K562 (cell line): Measurements from ENCODE around the gene TMEM60. TPM values are rescaled to one million over a fixed set of nuclear protein-coding genes. Genes with fewer than 3 reads are reported as not detected.
A peak's percentile ranks its signal among the peaks of the same experiment; 100 is the strongest.

Experiments
- CBX1 ChIP-seq: sonication (generic); IDR thresholded peaks from 2 replicates; pipeline ENCODE4 v1.6.1; 2016; ENCODE audit warnings: antibody characterized with exemption, low read depth, mild to moderate bottlenecking
- CHD1 ChIP-seq: fragments of 200-600 bp; sonication (generic); IDR thresholded peaks from one replicate; pipeline ENCODE4 v1.6.1; 2012; ENCODE audit warnings: mild to moderate bottlenecking, moderate library complexity, low read length, inconsistent platforms
- CTCFL ChIP-seq: IDR thresholded peaks from 2 replicates; pipeline ENCODE4 v1.6.1; 2011; ENCODE audit warnings: borderline replicate concordance, low read depth, mild to moderate bottlenecking, moderate library complexity, low read length; ENCODE audit not compliant: insufficient read depth, poor library complexity, severe bottlenecking
- FOXP1 ChIP-seq: sonication (generic); formaldehyde crosslinking; IDR thresholded peaks from 2 replicates; pipeline ENCODE4 v1.8.0; 2022; ENCODE audit warnings: mild to moderate bottlenecking, missing genetic modification reagents
- IRF1 ChIP-seq: sonication (generic); formaldehyde crosslinking; IDR thresholded peaks from 2 replicates; pipeline ENCODE4 v1.8.0; 2022; ENCODE audit warnings: missing genetic modification reagents, mild to moderate bottlenecking, borderline replicate concordance
- NBN ChIP-seq: fragments of 450-650 bp; IDR thresholded peaks from 2 replicates; pipeline ENCODE4 v1.6.1; 2016; ENCODE audit warnings: low read depth, mild to moderate bottlenecking
- NR2C2 ChIP-seq, 2 experiments: fragments of 200-800 bp in 1 of 2; sonication (Bioruptor generic) in 1 of 2; sonication (generic) in 1 of 2; formaldehyde crosslinking in 1 of 2; IDR thresholded peaks; 2 replicates each; pipeline versions ENCODE4 v1.6.1 to v1.8.0; 2016 to 2022; ENCODE audit warnings: mild to moderate bottlenecking in 1 of 2, missing compliant biosample characterization in 1 of 2, missing genetic modification characterization in 1 of 2, missing genetic modification reagents in 1 of 2
- OTX1 ChIP-seq: fragments of 450-650 bp; formaldehyde crosslinking; IDR thresholded peaks from 2 replicates; pipeline ENCODE4 v1.4.0; 2022; ENCODE audit warnings: mild to moderate bottlenecking
- SMARCC2 ChIP-seq: fragments of 450-650 bp; IDR thresholded peaks from 2 replicates; pipeline ENCODE4 v1.6.1; 2017; ENCODE audit warnings: antibody characterized with exemption, moderate library complexity, mild to moderate bottlenecking, low read depth
- ZNF24 ChIP-seq: fragments of 450-650 bp; IDR thresholded peaks from 2 replicates; pipeline ENCODE4 v1.6.1; 2016
- ZNF280B ChIP-seq: fragments of 250-450 bp; sonication (Bioruptor Pico); IDR thresholded peaks from 2 replicates; pipeline ENCODE4 v1.5.1; 2021; ENCODE audit warnings: mild to moderate bottlenecking
- polyA plus RNA-seq, 8 experiments: library from polyadenylated mRNA; depleted of rRNA in 4 of 8; stranded (reverse) in 5 of 8; unstranded in 3 of 8; fragments of >200 nt; fragmentation: Nextera tagmentation in 2 of 8; fragmentation: Illumina TruSeq in 1 of 8; extraction: Ambion mirVana in 2 of 8; extraction: Trizol in 1 of 8; gene quantifications; 2 replicates each; pipeline versions ENCODE4 v1.2.1 to v1.2.3, GENCODE V29; 2011 to 2014; ENCODE audit warnings: inconsistent platforms in 1 of 8, missing spikeins in 1 of 8
- total RNA-seq, 7 experiments: library from RNA; depleted of rRNA in 6 of 7; stranded (reverse); fragments of >200 nt in 6 of 7; fragmentation: Illumina TruSeq in 2 of 7; extraction: Trizol in 2 of 7; gene quantifications; 2 replicates each; pipeline versions ENCODE4 v1.2.1 to v1.2.3, GENCODE V29; 2011 to 2021; ENCODE audit warnings: low replicate concordance in 1 of 7
- TF ChIP-seq, protein P1 (sequence below): sonication (generic); formaldehyde crosslinking; IDR thresholded peaks from 2 replicates; pipeline ENCODE4 v1.8.0; 2022; ENCODE audit warnings: mild to moderate bottlenecking, missing genetic modification reagents
- TF ChIP-seq, protein P2 (sequence below), 2 experiments: IDR thresholded peaks; 2 replicates each; pipeline ENCODE4 v1.6.1; 2011; ENCODE audit warnings: borderline replicate concordance in 1 of 2, control low read depth in 1 of 2, low read depth in 1 of 2, low read length in 1 of 2, mild to moderate bottlenecking in 1 of 2, mixed read lengths in 1 of 2, moderate library complexity in 1 of 2; ENCODE audit not compliant: insufficient read depth in 1 of 2, insufficient read length in 1 of 2, poor library complexity in 1 of 2, severe bottlenecking in 1 of 2; ENCODE audit errors: extremely low read depth in 1 of 2
- TF ChIP-seq, protein P3 (sequence below): fragments of 450-650 bp; IDR thresholded peaks from 2 replicates; pipeline ENCODE4 v1.6.1; 2016; ENCODE audit warnings: mild to moderate bottlenecking

The TMEM60 gene
- total and polyA plus RNA-seq, 9 of the 15 experiments (the other 6 are each of a cell fraction or from before 2014, with no cell fraction given): 12.5 to 140 (median 38.4) TPM

DNA sequence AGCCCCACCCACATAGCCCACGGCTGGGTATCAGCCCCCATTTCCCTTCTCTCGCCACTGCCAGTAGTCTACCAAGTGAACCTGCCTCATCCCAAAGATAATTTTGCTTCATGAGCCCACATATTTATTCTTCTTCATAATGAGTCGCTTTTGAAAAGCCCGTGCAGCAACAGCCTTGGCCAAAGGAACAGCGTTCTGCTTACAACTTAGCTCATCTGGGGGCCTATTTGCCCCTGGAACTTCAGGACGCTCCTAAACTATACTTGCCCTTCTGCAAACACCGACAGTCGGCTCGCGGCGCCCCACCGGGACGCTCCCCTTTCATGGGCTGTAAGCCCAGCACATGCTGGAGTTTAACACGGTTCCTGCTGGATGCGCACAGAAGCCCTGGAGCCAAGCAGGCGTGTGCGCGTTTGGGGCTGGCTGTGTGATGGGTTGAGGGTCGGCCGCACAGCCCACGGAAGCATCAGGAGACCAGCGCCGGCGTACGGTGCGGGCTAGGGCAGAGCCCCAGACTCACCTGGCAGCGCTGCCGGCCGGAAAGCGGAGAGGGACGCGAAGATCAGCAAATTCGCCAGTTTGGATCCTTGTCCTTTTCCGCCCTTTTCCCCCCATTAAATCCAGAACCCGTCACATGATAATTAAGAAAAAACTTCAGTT lies 370 bp downstream of the TMEM60 start (continued):
- no peak; the same call in 1 of the 2 replicates for TF ChIP-seq CBX1
- no peak for TF ChIP-seq CTCFL
- TF ChIP-seq, protein P1, sequence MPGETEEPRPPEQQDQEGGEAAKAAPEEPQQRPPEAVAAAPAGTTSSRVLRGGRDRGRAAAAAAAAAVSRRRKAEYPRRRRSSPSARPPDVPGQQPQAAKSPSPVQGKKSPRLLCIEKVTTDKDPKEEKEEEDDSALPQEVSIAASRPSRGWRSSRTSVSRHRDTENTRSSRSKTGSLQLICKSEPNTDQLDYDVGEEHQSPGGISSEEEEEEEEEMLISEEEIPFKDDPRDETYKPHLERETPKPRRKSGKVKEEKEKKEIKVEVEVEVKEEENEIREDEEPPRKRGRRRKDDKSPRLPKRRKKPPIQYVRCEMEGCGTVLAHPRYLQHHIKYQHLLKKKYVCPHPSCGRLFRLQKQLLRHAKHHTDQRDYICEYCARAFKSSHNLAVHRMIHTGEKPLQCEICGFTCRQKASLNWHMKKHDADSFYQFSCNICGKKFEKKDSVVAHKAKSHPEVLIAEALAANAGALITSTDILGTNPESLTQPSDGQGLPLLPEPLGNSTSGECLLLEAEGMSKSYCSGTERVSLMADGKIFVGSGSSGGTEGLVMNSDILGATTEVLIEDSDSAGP (CRISPR knock-in tag): peak; percentile 57; the same call in 1 of the 2 replicates
- TF ChIP-seq ZNF24: peak; percentile 38; the same call in 1 of the 2 replicates
- TF ChIP-seq, protein P2, sequence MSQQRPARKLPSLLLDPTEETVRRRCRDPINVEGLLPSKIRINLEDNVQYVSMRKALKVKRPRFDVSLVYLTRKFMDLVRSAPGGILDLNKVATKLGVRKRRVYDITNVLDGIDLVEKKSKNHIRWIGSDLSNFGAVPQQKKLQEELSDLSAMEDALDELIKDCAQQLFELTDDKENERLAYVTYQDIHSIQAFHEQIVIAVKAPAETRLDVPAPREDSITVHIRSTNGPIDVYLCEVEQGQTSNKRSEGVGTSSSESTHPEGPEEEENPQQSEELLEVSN (IDR thresholded peaks at IDR 0.05; ENCODE audit: borderline replicate concordance in 1 of 2, extremely low read depth in 1 of 2, insufficient read depth in 1 of 2, insufficient read length in 1 of 2, low read depth in 1 of 2, low read length in 1 of 2, poor library complexity in 1 of 2, severe bottlenecking in 1 of 2): peak in 1 of 2 experiments; percentile 23
- peak; percentile 34; the same call in 1 of the 2 replicates for TF ChIP-seq SMARCC2
- TF ChIP-seq, protein P3, sequence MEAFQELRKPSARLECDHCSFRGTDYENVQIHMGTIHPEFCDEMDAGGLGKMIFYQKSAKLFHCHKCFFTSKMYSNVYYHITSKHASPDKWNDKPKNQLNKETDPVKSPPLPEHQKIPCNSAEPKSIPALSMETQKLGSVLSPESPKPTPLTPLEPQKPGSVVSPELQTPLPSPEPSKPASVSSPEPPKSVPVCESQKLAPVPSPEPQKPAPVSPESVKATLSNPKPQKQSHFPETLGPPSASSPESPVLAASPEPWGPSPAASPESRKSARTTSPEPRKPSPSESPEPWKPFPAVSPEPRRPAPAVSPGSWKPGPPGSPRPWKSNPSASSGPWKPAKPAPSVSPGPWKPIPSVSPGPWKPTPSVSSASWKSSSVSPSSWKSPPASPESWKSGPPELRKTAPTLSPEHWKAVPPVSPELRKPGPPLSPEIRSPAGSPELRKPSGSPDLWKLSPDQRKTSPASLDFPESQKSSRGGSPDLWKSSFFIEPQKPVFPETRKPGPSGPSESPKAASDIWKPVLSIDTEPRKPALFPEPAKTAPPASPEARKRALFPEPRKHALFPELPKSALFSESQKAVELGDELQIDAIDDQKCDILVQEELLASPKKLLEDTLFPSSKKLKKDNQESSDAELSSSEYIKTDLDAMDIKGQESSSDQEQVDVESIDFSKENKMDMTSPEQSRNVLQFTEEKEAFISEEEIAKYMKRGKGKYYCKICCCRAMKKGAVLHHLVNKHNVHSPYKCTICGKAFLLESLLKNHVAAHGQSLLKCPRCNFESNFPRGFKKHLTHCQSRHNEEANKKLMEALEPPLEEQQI: no peak
- TF ChIP-seq NBN: no peak
- no peak for TF ChIP-seq IRF1 (CRISPR knock-in tag)
- TF ChIP-seq CHD1: peak; percentile 95
- TF ChIP-seq ZNF280B (CRISPR knock-in tag): no peak
- peak; percentile 75 for TF ChIP-seq NR2C2 (CRISPR knock-in tag; IDR thresholded peaks at IDR 0.05)
- no peak for TF ChIP-seq NR2C2 (tag; IDR thresholded peaks at IDR 0.05)
- no peak for TF ChIP-seq FOXP1 (CRISPR knock-in tag)
- TF ChIP-seq OTX1 (CRISPR knock-in tag): peak; percentile 83; the same call in 1 of the 2 replicates
